Measurements from ENCODE around the gene ZNF80.
A peak's percentile ranks its signal among the peaks of the same experiment; 100 is the strongest.
"Not testable (repeated sequence)": the region's sequence is repeated elsewhere in the genome, so short reads cannot be mapped to it uniquely, and the experiment has no call there.

ZNF80 gene

GRCh38 chr3:114237478-114237877 lies at the start of gene ZNF80:
Gene ZNF80, minus strand, starts transcription at chr3:114237578. Its CDS starts 504 bp downstream, at chr3:114237074.
- DNase-seq = not testable (repeated sequence)

- DNase-seq = no peak
These were observed 48.9 kb upstream of the ZNF80 start for GRCh38 chr3:114286266-114286665.

- no peak for DNase-seq
These were observed 48.4 kb upstream of the ZNF80 start for GRCh38 chr3:114285648-114286230.

- DNase-seq = no peak
These were observed 47.3 kb upstream of the ZNF80 start for GRCh38 chr3:114284644-114285043.

- not testable (repeated sequence) for DNase-seq
These were observed 39.5 kb upstream of the ZNF80 start for GRCh38 chr3:114276856-114277255.

DNA sequence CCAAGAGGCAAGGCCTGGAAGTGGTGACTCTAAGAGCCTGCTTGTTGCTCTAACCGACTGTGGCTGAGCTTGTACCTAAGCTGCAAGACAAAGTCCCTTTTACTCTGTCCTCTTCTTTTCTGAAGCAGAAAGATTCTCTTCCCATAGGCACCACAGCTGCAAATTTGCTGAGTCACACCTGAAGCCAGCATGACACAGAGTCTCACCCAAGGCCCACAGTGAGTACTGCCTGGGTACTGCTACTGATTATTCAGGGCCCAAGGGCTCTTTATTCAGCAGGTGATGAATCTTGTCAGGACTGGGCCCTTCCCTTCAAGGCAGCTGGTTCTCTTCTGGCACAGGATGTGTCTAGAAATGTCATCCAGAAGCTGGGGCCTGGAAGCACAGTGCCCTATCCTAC lies 37.6 kb upstream of the ZNF80 start:
- no peak for DNase-seq

DNA sequence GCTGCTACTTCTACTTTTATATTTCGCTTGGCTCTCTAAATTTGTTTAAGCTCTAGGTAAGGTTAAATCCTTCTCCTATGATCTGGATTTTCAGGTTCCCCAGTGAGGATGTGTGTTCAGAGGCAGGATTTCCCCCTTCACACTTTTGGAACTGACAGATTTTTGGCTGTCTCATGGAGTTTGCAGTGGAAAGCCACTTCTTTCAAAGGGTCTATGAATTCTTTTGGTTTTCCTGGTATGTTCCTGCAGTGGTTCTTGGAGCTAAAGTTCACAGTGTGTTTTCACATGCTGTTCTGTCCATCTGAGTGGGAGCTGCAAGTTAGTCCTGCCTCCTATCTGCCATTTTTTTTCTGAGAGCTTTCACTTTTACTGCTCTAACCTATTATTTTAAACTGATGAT lies 34.9 kb upstream of the ZNF80 start:
- DNase-seq = no peak

GRCh38 chr3:114270019-114270418 lies 32.6 kb upstream of the ZNF80 start:
- DNase-seq = no peak

GRCh38 chr3:114260152-114260551 lies 22.8 kb upstream of the ZNF80 start:
- no peak for DNase-seq

DNA sequence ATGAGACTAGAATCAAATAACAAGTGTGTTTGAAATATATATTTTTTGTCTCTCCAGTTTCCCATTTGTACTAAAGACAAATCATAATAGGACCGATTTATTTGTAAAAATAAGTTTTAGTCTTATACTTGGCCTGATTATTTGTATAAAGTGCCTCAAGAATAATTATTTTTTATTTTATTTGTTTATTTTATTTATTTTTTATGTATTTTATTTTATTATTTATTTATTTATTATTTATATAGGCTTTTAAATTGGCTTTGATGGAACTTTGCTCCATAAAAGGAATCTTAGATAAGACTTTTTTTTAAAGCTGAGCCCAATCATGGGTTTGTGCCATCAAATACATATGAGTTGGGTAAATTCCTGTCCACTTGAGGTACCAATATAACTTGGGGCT lies 22.2 kb upstream of the ZNF80 start:
- DNase-seq = no peak

DNA sequence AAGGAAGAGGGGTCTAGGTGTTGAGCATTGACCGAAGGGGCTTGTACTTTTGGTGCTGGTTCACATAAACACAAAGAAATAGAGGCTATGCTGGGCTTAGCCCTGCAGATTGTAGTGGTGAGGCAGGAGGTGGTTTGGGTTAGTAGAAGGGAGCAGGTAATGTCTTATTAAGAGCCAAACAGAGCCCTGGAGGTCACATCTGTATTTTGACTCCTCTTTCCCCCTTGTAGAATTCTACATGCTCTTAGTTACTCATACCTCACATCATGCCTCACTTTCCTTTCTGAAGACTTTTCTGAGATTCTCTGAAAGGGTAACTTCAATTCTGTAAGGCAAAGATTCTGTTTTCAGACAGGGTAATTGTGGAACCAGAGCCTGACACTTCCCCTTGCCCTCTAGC lies 16.1 kb upstream of the ZNF80 start:
- DNase-seq = no peak

DNA sequence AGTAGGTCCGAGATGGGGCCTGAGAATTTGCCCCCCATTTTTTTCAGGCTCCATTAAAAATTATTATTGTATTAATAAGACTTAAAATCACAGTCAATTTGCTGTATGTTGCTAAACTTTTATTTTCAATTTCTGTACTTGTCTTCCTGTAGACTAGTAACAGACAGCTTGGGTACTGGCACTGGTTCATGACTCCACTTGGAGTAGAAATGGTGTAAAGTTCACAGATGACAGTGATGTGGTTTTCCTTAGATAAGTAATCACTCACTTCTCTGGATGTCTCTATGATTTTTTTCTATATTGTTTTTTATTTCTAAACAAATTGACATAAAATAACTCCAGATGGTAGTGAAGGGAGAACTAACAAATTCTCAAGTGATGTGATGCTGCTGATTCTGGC lies 15.6 kb upstream of the ZNF80 start:
- no peak for DNase-seq

GRCh38 chr3:114242947-114243346 lies 5.6 kb upstream of the ZNF80 start:
- DNase-seq = peak in 1 of 2 experiments; percentile 47

DNA sequence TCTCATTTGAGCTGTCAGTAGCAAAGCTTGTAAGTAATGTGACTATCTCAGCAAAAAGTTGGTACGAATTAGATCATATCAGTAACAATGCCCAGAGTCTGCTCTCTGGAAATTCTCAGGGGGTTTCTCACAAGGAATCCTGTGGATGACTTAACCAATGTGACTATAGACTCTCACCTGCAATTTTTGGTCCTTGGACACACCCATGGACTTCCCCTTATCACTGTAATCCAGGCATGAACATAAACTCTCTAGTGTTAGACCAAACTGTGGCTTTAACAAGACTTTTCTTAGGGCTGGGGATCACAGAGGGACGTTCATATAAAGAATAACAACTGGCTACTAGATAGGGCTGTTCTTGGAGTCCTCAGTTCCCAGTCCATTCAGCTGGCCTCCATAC lies 3.9 kb upstream of the ZNF80 start:
- no peak for DNase-seq

GRCh38 chr3:114238146-114238785 lies 888 bp upstream of the ZNF80 start:
- DNase-seq = not testable (repeated sequence)

DNA sequence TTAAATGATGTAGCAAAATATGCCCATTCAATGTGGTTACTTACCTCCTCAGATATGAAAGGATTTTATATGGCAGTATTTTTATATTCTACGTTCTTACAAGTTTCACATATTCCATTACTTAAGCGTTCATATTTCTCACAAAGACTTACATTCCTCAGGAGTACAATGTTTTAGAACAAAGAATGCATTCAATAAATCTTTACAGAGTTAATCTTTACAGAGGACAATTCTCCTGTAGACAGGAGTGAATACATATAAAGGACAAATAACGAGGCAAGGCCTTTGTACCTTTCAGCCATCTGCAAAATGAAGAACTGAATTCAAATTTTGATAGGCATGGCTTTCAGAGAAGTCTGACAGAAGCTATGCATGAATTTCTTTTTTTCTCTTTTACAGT lies 1.9 kb downstream of the ZNF80 start:
- no peak for DNase-seq

DNA sequence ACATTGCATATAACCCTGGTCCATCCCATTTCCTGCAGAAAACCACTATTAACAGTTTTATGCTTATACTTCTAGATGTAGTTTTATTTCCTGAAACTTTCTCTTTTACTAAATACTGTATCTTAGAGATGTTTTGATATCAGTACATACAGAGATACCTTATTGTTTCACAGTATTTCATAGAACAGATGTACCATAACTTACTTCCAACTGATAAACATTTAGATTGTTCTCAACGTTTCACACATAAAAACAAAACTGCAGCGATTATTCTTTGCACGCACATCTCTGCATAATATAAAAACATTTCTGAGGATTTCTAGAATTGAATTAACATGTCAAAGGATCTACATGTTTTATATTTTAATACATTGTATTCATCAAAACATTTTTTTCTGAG lies 2.6 kb downstream of the ZNF80 start:
- DNase-seq = no peak

DNA sequence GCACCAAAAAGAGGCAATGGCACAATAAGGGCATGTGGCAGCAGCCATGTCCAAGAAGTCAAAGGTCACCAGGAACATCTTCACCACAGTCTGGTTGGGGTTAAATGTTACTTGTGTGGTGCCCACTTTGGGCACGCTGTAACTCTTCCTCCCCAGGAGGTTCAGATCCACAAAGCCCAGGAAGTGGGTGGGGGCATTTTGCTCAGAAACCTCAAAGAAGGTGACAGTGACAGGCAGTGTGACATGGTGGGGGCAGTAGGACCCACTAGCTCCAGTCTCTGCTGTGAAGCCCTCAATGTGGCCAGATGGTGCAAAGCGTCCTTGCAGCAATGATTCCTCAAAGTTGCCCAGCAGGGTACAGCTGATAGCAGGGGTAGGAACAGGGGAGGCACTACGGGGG lies 5.8 kb downstream of the ZNF80 start:
- peak; percentile 54 to 58 for DNase-seq

- DNase-seq = no peak
These were observed 10.3 kb downstream of the ZNF80 start for GRCh38 chr3:114227076-114227475.

DNA sequence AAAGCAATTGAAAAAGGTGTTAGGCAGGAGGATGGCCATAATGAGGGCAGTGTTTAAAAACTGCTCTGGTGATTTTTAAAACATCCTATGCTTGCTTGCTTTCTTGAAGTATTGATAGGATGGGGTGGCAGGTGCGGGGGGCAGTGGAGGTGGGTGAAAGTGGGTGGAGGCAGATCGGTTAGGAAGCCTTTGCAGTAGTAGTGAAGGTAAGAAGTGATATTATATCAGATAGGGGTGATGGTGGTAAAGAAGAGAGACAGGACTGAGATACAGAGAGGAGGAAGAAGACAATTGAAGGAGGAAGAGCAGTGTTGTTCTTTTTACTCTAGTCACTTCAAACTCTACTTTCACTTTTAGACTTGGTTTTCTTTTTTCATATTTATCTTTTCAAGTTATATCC lies 11.1 kb downstream of the ZNF80 start:
- peak in 1 of 2 experiments; percentile 20 for DNase-seq

DNA sequence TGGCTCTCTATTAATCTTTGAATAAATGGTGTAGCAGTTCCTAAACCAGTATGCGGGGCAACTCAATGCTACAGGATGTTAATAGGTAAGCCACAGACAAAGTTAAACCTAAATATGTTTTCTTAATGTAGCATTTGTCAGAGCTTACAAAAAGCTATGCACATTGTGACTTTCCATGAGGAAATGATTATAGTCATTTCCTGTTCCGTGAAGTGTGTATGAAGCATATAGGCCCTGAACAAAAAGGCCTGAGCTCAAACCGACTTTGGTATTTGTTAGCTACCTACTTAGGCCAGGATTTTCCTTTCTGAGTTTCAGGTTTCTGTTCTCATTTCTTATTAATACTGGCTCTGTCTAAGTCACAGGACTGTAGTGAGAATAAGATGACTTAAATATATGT lies 14.2 kb downstream of the ZNF80 start:
- no peak for DNase-seq

DNA sequence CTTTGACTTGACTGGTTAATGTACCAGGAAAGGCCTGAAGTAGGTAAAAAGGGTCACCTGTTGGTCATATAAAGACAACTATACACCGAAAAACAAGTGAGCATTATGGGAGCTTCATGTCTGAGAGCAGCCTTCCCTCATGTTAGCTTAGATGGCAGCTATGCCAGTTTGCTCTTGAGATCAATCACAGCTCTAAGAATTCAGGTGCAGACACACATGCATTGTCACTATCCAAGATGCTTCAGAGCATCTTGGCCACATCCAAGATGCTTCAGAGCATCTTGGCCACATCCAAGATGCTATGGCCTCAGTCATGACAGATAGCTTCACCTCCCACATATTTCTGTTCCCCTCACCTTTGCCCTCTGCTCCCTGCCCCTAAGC lies 15.5 kb downstream of the ZNF80 start:
- no peak for DNase-seq

GRCh38 chr3:114221165-114221880 lies 16.1 kb downstream of the ZNF80 start:
- peak; percentile 67 to 69 for DNase-seq

DNA sequence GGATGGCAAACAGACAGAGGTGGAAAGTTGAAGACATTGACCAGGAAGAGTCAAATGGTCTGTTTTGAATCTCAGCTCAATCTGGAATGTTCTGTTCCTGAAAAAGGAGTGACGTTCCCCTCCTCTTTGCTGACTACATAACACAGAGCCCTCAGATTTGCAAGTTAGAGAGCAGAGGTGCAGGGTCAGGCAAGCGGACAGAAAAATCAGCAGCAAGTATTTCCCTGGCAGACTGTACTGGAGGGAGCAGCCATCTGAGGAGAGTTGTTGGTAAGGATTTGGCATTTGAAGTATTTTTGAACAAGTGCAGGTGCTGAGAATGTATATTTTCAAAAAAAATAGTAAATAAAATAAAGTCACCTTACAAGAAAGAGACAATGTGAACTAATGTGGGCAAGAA lies 17.6 kb downstream of the ZNF80 start:
- DNase-seq = no peak

Measured in activated T-cell treated with anti-CD3 and anti-CD28 coated beads, Interleukin-2, amount 50 U/mL, for 48 hours (primary cell).